ENCODE results near the gene SIGLEC7.

SIGLEC7 gene

GRCh38 chr19:51195616-51196015 lies 53.5 kb downstream of the SIGLEC7 start:
- H3K4me3 ChIP-seq = no peak overlapping the region
- in situ Hi-C loops (cut with MboI; ENCODE audit: low sequenced_read_pairs) = no loop called here
- no peaks in the 10 kb centered on the region for H3K36me3 ChIP-seq (replicated peaks)
- H3K27me3 ChIP-seq (ENCODE audit: low read depth) = no peaks in the 10 kb centered on the region
- DNase-seq (ENCODE audit: low spot score in 2 of 2) = no peak
- H3K4me1 ChIP-seq = no peaks in the 10 kb centered on the region
- no peaks in the 10 kb centered on the region for H3K9me3 ChIP-seq

DNA sequence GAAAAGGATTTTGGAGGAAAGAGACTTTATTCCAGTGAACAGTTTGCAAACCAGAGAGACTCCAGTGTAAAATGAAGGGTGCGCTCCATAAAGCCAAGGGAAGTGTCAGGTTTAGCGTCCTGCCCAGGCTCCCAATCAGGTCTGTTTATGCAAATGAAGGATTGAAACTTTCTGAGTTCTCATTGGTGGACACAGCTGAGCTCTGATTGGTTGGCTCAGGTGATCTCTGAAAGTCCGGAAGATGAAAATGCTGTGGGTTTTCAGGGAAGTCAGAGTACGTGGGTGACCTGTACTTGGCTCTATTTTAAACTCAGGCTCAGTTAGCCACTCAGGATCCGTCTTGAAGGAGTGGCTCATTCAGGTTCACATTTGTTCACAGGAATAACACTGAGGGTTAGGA lies 54.1 kb downstream of the SIGLEC7 start:
- Histone ChIP-seq H3K36me3 (replicated peaks) (no peaks in the 10 kb centered on the region), H3K9me3 (no peaks in the 10 kb centered on the region), H3K4me1 (no peaks in the 10 kb centered on the region), H3K4me3 (no peak overlapping the region), H3K27me3 (ENCODE audit: low read depth) (no peaks in the 10 kb centered on the region)
- in situ Hi-C loops (cut with MboI; ENCODE audit: low sequenced_read_pairs) = no loop called here
- no peak for DNase-seq (ENCODE audit: low spot score in 2 of 2)

DNA sequence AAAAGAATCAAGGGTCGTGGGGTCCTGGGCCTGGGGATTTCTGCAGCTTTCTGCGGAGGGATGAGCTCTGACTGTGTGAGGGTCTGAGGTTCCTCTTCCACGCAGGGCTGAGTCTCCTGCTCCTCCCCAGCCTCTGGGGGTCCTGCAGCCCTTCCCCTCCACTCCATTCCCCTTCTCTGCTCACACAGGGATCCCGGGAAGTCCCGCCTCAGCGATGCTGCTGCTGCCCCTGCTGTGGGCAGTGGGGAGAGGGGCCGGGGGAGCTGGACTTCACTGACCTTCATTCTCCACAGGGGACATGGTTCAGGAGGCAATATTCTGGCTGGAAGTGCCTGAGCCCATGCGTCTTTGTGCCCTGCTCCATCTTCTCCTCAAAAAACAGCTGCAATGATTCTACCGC lies 56.5 kb downstream of the SIGLEC7 start:
- no peaks in the 10 kb centered on the region for H3K27me3 ChIP-seq (ENCODE audit: low read depth)
- in situ Hi-C loops (cut with MboI; ENCODE audit: low sequenced_read_pairs) = no loop called here
- no peaks in the 10 kb centered on the region for H3K9me3 ChIP-seq

GRCh38 chr19:51200071-51200666 lies 58.1 kb downstream of the SIGLEC7 start:
- Histone ChIP-seq H3K27me3 (ENCODE audit: low read depth) (no peaks in the 10 kb centered on the region), H3K36me3 (replicated peaks) (no peaks in the 10 kb centered on the region), H3K4me3 (no peak overlapping the region), H3K9me3 (no peaks in the 10 kb centered on the region), H3K4me1 (no peaks in the 10 kb centered on the region)
- DNase-seq (ENCODE audit: low spot score in 2 of 2) = no peak
- in situ Hi-C loops (cut with MboI; ENCODE audit: low sequenced_read_pairs) = no loop called here

More for the DNA sequence above, 56.5 kb downstream of the SIGLEC7 start:
- no peak for DNase-seq (ENCODE audit: low spot score in 2 of 2)
- H3K4me1 ChIP-seq = no peaks in the 10 kb centered on the region
- H3K4me3 ChIP-seq = no peak overlapping the region
- H3K36me3 ChIP-seq (replicated peaks) = no peaks in the 10 kb centered on the region

DNA sequence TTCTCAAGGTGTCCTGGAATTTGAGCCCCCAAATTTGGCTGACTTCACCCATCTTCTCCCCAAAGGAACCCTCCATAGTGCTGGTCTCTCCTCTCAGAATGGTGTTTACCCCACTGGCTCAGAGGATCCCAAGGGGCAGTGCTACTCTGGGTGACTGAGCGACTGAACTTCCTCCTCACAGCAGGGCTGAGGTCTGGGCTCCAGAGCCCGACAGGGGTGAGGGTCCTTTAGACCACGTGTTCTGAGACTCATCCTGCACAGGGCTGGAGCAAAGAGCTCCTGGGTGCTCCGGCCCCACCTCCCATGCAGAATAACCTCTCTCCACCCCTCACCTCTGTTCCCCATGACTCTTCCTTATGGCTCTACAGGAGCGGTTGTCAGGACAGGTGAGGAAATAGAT lies 59.6 kb downstream of the SIGLEC7 start:
- Histone ChIP-seq H3K4me3 (no peak overlapping the region), H3K27me3 (ENCODE audit: low read depth) (no peaks in the 10 kb centered on the region), H3K9me3 (no peaks in the 10 kb centered on the region), H3K36me3 (replicated peaks) (no peaks in the 10 kb centered on the region), H3K4me1 (no peaks in the 10 kb centered on the region)
- no peak for DNase-seq (ENCODE audit: low spot score in 2 of 2)
- in situ Hi-C loops (cut with MboI; ENCODE audit: low sequenced_read_pairs) = no loop called here

Measured in HAP-1 (cell line).